HepG2 (cell line): Measurements from ENCODE around the gene EXOSC9. TPM values are rescaled to one million over a fixed set of nuclear protein-coding genes. Genes with fewer than 3 reads are reported as not detected.

Source experiments
- ATAC-seq: fragments of 200-7000 bp; cut with Tn5 transposase; 3 replicates; pipeline ENCODE4 v1.9.1; 2020; ENCODE audit warnings: mild to moderate bottlenecking, moderate library complexity
- BruUV-seq: library from RNA; stranded (reverse); fragments of 400-500 nt; replicated peaks from 2 replicates; lab custom pipeline; 2021; lab: Mats Ljungman, UMichigan
- CTCF ChIA-PET: fragments of 300-600 bp; formaldehyde crosslinking; extraction: SDS; loops from one replicate; lab custom pipeline; 2021; ENCODE audit warnings: low total read pairs, inconsistent platforms, low intra/inter-chr PET ratio; lab: Yijun Ruan, JAX
- POLR2A ChIA-PET: fragments of 350-600 bp; sonication (Branson Sonifier 250); formaldehyde crosslinking; loops from one replicate; lab custom pipeline; 2020; ENCODE audit warnings: antibody characterized with exemption, inconsistent platforms; lab: Yijun Ruan, JAX
- DNase-seq: peaks from one replicate; pipeline ENCODE4 v3.0.0-alpha.2; 2015; ENCODE audit warnings: low spot score
- FAIRE-seq: peaks from 3 replicates; lab custom pipeline; 2011; peaks lifted over from hg19 to GRCh38; lab: Jason Lieb, UNC
- H2AFZ ChIP-seq: one replicate; pipeline ENCODE4 v1.6.1; 2011; ENCODE audit warnings: low read length, inconsistent platforms
- H3K27ac ChIP-seq: fragments of 300-600 bp; 3 replicates; pipeline ENCODE4 v1.8.0; 2011; ENCODE audit warnings: mixed run types, mild to moderate bottlenecking, mixed read lengths, low read length, inconsistent platforms; ENCODE audit not compliant: insufficient read depth; ENCODE audit errors: extremely low read length
- H3K27me3 ChIP-seq, 2 experiments: fragments of 200-600 bp in 1 of 2; 2 replicates in 1 of 2; 3 replicates in 1 of 2; pipeline versions ENCODE4 v1.6.0 to v1.8.0; 2011; ENCODE audit warnings: low read length in 2 of 2, mild to moderate bottlenecking in 2 of 2, moderate library complexity in 2 of 2, inconsistent platforms in 1 of 2; ENCODE audit not compliant: insufficient read depth in 2 of 2, control insufficient read depth in 1 of 2
- H3K36me3 ChIP-seq, 2 experiments: fragments of 200-600 bp in 1 of 2; replicated peaks in 1 of 2; 2 replicates in 1 of 2; 3 replicates in 1 of 2; pipeline versions ENCODE4 v1.5.1 to v1.8.0; 2011; ENCODE audit warnings: low read length in 2 of 2, inconsistent platforms in 1 of 2; ENCODE audit not compliant: insufficient read depth in 2 of 2, control insufficient read depth in 1 of 2
- H3K4me1 ChIP-seq: 2 replicates; pipeline ENCODE4 v1.5.1; 2012; ENCODE audit warnings: low read length, inconsistent platforms; ENCODE audit not compliant: insufficient read depth
- H3K4me2 ChIP-seq: 2 replicates; pipeline ENCODE4 v1.6.0; 2011; ENCODE audit warnings: low read depth, low read length, inconsistent platforms
- H3K4me3 ChIP-seq, 3 experiments: fragments of 200-600 bp in 1 of 3; sonication (generic), shearing (Covaris generic) in 1 of 3; replicated peaks in 1 of 3; 2 replicates each; pipeline ENCODE4 v1.5.1; 2011 to 2016; ENCODE audit warnings: low read length in 3 of 3, inconsistent platforms in 2 of 3, low read depth in 2 of 3, mild to moderate bottlenecking in 2 of 3, control low read depth in 1 of 3, mixed read lengths in 1 of 3; ENCODE audit not compliant: insufficient read depth in 1 of 3
- H3K79me2 ChIP-seq: one replicate; pipeline ENCODE4 v1.6.1; 2011; ENCODE audit warnings: low read length, inconsistent platforms; ENCODE audit not compliant: insufficient read depth
- H3K9ac ChIP-seq: 2 replicates; pipeline ENCODE4 v1.6.0; 2011; ENCODE audit warnings: mild to moderate bottlenecking, low read depth, low read length, inconsistent platforms; ENCODE audit not compliant: insufficient read depth
- H3K9me3 ChIP-seq: 2 replicates; pipeline ENCODE4 v1.5.1; 2012; ENCODE audit warnings: mild to moderate bottlenecking, low read length
- H4K20me1 ChIP-seq: 2 replicates; pipeline ENCODE4 v1.6.0; 2011; ENCODE audit warnings: inconsistent platforms, mild to moderate bottlenecking, low read length, moderate library complexity; ENCODE audit not compliant: insufficient read depth
- ARID2 ChIP-seq: sonication (generic); formaldehyde crosslinking; IDR thresholded peaks from 2 replicates; pipeline ENCODE4 v1.8.1; 2022; ENCODE audit warnings: mild to moderate bottlenecking, missing genetic modification reagents, borderline replicate concordance
- DMAP1 ChIP-seq: IDR thresholded peaks from 2 replicates; pipeline ENCODE4 v1.6.1; 2016
- ETV5 ChIP-seq: IDR thresholded peaks from 2 replicates; pipeline ENCODE4 v1.6.1; 2018; ENCODE audit warnings: missing biosample characterization, missing genetic modification reagents, inconsistent platforms, borderline replicate concordance
- FOXM1 ChIP-seq: sonication (generic); formaldehyde crosslinking; IDR thresholded peaks from 2 replicates; pipeline ENCODE4 v1.5.0; 2020; ENCODE audit warnings: missing genetic modification reagents
- GRHL1 ChIP-seq: sonication (generic); formaldehyde crosslinking; conservative IDR thresholded peaks from 2 replicates; pipeline ENCODE4 v1.8.0; 2022; ENCODE audit warnings: missing genetic modification reagents
- HNRNPUL1 ChIP-seq: fragments of 200-400 bp; formaldehyde crosslinking; IDR thresholded peaks from 2 replicates; pipeline ENCODE4 v1.6.1; 2017; ENCODE audit warnings: low read depth, mild to moderate bottlenecking, low read length, moderate library complexity
- MLLT10 ChIP-seq: sonication (generic); formaldehyde crosslinking; IDR thresholded peaks from 2 replicates; pipeline ENCODE4 v1.4.0; 2020; ENCODE audit warnings: missing genetic modification reagents
- NR2C2 ChIP-seq: sonication (generic); formaldehyde crosslinking; IDR thresholded peaks from 2 replicates; pipeline ENCODE4 v1.4.0; 2020; ENCODE audit warnings: missing genetic modification reagents, mild to moderate bottlenecking, moderate library complexity, borderline replicate concordance
- POLR2G ChIP-seq: fragments of 200-400 bp; formaldehyde crosslinking; IDR thresholded peaks from 2 replicates; pipeline ENCODE4 v1.6.1; 2018; ENCODE audit warnings: mild to moderate bottlenecking, low read depth, low read length, moderate library complexity
- SALL1 ChIP-seq: sonication (generic); formaldehyde crosslinking; IDR thresholded peaks from 2 replicates; pipeline ENCODE4 v1.8.0; 2022; ENCODE audit warnings: mild to moderate bottlenecking, missing genetic modification reagents
- SETDB1 ChIP-seq: sonication (generic); formaldehyde crosslinking; IDR thresholded peaks from 2 replicates; pipeline ENCODE4 v1.5.1; 2020; ENCODE audit warnings: missing genetic modification reagents, mild to moderate bottlenecking, borderline replicate concordance
- SP5 ChIP-seq: IDR thresholded peaks from 2 replicates; pipeline ENCODE4 v1.6.1; 2016; ENCODE audit warnings: low read depth, borderline replicate concordance
- STAT5B ChIP-seq: sonication (generic); formaldehyde crosslinking; IDR thresholded peaks from 2 replicates; pipeline ENCODE4 v1.4.0; 2020; ENCODE audit warnings: missing genetic modification reagents
- THRA ChIP-seq: sonication (generic); formaldehyde crosslinking; IDR thresholded peaks from 2 replicates; pipeline ENCODE4 v1.4.0; 2020; ENCODE audit warnings: missing genetic modification reagents, borderline replicate concordance
- ZNF10 ChIP-seq: sonication (generic); formaldehyde crosslinking; IDR thresholded peaks from 2 replicates; pipeline ENCODE4 v1.4.0; 2020; ENCODE audit warnings: mild to moderate bottlenecking, low read depth, missing genetic modification reagents, borderline replicate concordance
- ZNF512B ChIP-seq: sonication (generic); formaldehyde crosslinking; IDR thresholded peaks from 2 replicates; pipeline ENCODE4 v1.5.1; 2020; ENCODE audit warnings: missing genetic modification reagents, mild to moderate bottlenecking, borderline replicate concordance
- ZNF558 ChIP-seq: sonication (generic); formaldehyde crosslinking; IDR thresholded peaks from 2 replicates; pipeline ENCODE4 v1.9.0; 2022; ENCODE audit warnings: mild to moderate bottlenecking, missing genetic modification reagents, borderline replicate concordance
- WGBS: methylation state at CpG from one replicate; pipeline ENCODE4 v1.1.6; 2017; ENCODE audit warnings: low lambda C conversion rate; 5-methylcytosine and 5-hydroxymethylcytosine counted together
- in situ Hi-C: cut with HindIII; loops from 2 replicates; pipeline ENCODE4 v1.10.0; 2017; ENCODE audit warnings: low pct_unique_long_range_greater_than_20kb; ENCODE audit not compliant: extremely low pct_ligation_motif_present
- intact Hi-C: fragments of 100-400 bp; cut with micrococcal nuclease; formaldehyde crosslinking; loops from one replicate; pipeline ENCODE4 v1.10.0; 2022; ENCODE audit not compliant: unreplicated experiment
- polyA plus RNA-seq, 8 experiments: library from polyadenylated mRNA; depleted of rRNA in 3 of 8; stranded (reverse) in 7 of 8; unstranded in 1 of 8; fragments of >200 nt; fragmentation: Illumina TruSeq in 4 of 8; extraction: Trizol in 4 of 8; gene quantifications; 2 replicates each; pipeline versions ENCODE4 v1.2.1 to v1.2.3, GENCODE V29; 2011 to 2016; ENCODE audit warnings: low read depth in 4 of 8, missing spikeins in 1 of 8, mixed read lengths in 1 of 8; ENCODE audit not compliant: insufficient read depth in 1 of 8
- total RNA-seq, 5 experiments: library from RNA; depleted of rRNA; stranded (reverse); fragments of >200 nt; fragmentation: Illumina TruSeq; extraction: Trizol; gene quantifications; 2 replicates each; pipeline ENCODE4 v1.2.3, GENCODE V29; 2016; ENCODE audit warnings: low read depth in 1 of 5

EXOSC9 gene
- total and polyA plus RNA-seq, 2 of the 13 experiments (the other 11 are each of a cell fraction or from before 2014, with no cell fraction given): 26.0 to 48.0 TPM

GRCh38 chr4:121776610-121777401 is 24.3 kb upstream of the EXOSC9 start (continued):
- no peak for TF ChIP-seq FOXM1 (CRISPR knock-in tag)
- TF ChIP-seq ETV5 (CRISPR knock-in tag): no peak
- TF ChIP-seq, all 625 proteins: peak for 0

GRCh38 chr4:121777625-121778024 is 23.5 kb upstream of the EXOSC9 start:
- no peak overlapping the region for H3K4me2 ChIP-seq
- no peaks in the 10 kb centered on the region for H3K9me3 ChIP-seq
- no peak for FAIRE-seq
- no peaks in the 10 kb centered on the region for H3K4me1 ChIP-seq
- BruUV-seq: no TSS peak
- no peak overlapping the region for H2AFZ ChIP-seq
- ChIA-PET POLR2A (no interaction called here), CTCF (no interaction called here)
- ATAC-seq: no peak
- H3K27me3 ChIP-seq: peaks cover 0 to 14% of the 10 kb centered on the region in 2 experiments; a peak in 4 of 5 replicates
- no peak for DNase-seq
- intact Hi-C loops: no loop called here
- in situ Hi-C loops: no loop called here
- H3K27ac ChIP-seq: no peak overlapping the region
- no peaks in the 10 kb centered on the region for H4K20me1 ChIP-seq
- no peaks in the 10 kb centered on the region for H3K79me2 ChIP-seq
- H3K36me3 ChIP-seq: no peaks in the 10 kb centered on the region
- WGBS: 1% methylated on average over 3 of the region's 3 CpGs
- H3K4me3 ChIP-seq: no peak overlapping the region
- H3K9ac ChIP-seq: no peak overlapping the region
- no peak for TF ChIP-seq ARID2 (CRISPR knock-in tag)
- TF ChIP-seq SALL1: no peak
- TF ChIP-seq DMAP1 (CRISPR knock-in tag): no peak
- no peak for TF ChIP-seq HNRNPUL1
- TF ChIP-seq GRHL1 (CRISPR knock-in tag): no peak
- TF ChIP-seq ZNF512B (CRISPR knock-in tag): no peak
- TF ChIP-seq ZNF10 (CRISPR knock-in tag): no peak
- TF ChIP-seq THRA (CRISPR knock-in tag): no peak
- no peak for TF ChIP-seq FOXM1 (CRISPR knock-in tag)
- TF ChIP-seq ZNF558: no peak
- TF ChIP-seq STAT5B: no peak
- TF ChIP-seq SP5: no peak
- TF ChIP-seq POLR2G: no peak
- no peak for TF ChIP-seq SETDB1 (CRISPR knock-in tag)
- no peak for TF ChIP-seq NR2C2
- TF ChIP-seq MLLT10: no peak
